ENCODE data around the gene CCK.

- TF ChIP-seq CTCF (IDR thresholded peaks at IDR 0.05) (no peak), POLR2A (IDR thresholded peaks at IDR 0.05) (no peak)
Observed at GRCh38 chr3:42300013-42300412, 34.0 kb upstream of the CCK start.

Measured in testis (tissue), 2 donors.